ENCODE measurements around the gene HECTD4. TPM values are rescaled to one million over a fixed set of nuclear protein-coding genes. Genes with fewer than 3 reads are reported as not detected.

The HECTD4 gene
- polyA plus RNA-seq, 1 experiment = 7.3 TPM

DNA sequence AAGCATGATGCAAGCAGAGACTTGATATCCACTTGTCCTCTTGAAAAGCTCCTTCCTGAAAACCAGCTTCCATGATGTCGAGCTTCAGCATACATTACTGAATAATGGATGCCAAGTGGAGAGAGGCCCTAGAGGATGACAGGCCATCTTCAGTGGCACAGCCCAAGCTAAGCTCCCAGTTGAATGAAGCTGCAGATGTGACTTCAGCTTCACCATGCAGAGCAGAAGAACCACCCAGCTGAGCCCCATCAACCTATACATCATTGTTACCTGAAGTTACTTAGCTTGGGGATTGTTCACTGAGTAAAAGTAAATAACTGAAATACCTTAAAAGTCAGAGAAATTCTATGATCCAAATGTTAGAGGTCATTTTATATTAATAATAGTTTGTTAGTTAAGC lies 93.6 kb downstream of the HECTD4 start:
- H3K27me3 ChIP-seq (ENCODE audit: control insufficient read depth, insufficient read depth, low read length) = no peaks in the 10 kb centered on the region
- H3K36me3 ChIP-seq (ENCODE audit: control insufficient read depth, insufficient read depth, low read length) = no peaks in the 10 kb centered on the region; the same call in 1 of the 2 replicates
- no peak overlapping the region for H3K4me3 ChIP-seq (ENCODE audit: low read depth, low read length)
- TF ChIP-seq, protein P1, sequence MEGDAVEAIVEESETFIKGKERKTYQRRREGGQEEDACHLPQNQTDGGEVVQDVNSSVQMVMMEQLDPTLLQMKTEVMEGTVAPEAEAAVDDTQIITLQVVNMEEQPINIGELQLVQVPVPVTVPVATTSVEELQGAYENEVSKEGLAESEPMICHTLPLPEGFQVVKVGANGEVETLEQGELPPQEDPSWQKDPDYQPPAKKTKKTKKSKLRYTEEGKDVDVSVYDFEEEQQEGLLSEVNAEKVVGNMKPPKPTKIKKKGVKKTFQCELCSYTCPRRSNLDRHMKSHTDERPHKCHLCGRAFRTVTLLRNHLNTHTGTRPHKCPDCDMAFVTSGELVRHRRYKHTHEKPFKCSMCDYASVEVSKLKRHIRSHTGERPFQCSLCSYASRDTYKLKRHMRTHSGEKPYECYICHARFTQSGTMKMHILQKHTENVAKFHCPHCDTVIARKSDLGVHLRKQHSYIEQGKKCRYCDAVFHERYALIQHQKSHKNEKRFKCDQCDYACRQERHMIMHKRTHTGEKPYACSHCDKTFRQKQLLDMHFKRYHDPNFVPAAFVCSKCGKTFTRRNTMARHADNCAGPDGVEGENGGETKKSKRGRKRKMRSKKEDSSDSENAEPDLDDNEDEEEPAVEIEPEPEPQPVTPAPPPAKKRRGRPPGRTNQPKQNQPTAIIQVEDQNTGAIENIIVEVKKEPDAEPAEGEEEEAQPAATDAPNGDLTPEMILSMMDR (IDR thresholded peaks at IDR 0.05; ENCODE audit: insufficient read depth, low read depth, low read length) = no peak
- CTCF ChIA-PET = no interaction called here
- POLR2A ChIA-PET = no interaction called here
- DNase-seq (ENCODE audit: low read depth) = no peak

DNA sequence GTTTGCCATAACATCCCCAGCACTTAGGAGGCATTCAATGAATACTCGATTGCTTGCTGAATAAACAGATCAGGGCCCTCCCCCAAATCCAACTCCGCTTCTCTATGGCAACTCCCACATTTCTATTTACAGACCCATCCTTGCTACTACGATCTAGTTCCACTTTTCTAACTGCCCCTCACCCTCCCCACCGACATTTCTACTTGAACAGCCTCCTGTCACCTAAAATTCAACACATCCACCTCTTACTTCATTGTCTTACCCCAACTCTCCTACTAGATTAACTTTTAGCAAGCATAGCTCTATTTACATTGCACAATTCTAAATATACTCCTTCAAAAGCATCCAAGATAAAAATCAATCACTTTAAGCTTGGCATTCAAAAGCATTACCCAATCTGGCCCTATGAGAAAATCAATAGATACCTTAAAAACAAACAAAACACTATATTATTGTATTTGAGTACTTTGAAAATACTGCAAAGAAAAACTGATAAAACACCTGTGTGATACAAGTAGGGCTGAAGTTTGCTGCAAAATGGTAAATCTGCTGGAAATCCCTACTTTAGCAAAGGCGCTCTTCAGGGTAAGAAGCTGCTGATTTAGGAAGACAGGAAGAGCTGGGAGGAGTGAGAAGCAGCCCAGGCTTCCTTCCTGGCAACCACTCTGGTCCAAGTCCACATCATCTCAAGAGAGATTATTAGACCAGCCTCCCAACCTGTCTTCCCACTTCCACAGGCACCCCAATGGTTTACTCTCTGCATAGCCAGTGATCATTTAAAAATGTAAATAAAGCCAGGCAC lies 96.4 kb downstream of the HECTD4 start:
- POLR2A ChIA-PET = no interaction called here
- TF ChIP-seq, protein P1 (IDR thresholded peaks at IDR 0.05; ENCODE audit: insufficient read depth, low read depth, low read length) = no peak
- H3K36me3 ChIP-seq (ENCODE audit: control insufficient read depth, insufficient read depth, low read length) = no peaks in the 10 kb centered on the region
- no peak overlapping the region for H3K4me3 ChIP-seq (ENCODE audit: low read depth, low read length)
- no peak for DNase-seq (ENCODE audit: low read depth)
- no peaks in the 10 kb centered on the region for H3K27me3 ChIP-seq (ENCODE audit: control insufficient read depth, insufficient read depth, low read length)
- CTCF ChIA-PET = no interaction called here

DNA sequence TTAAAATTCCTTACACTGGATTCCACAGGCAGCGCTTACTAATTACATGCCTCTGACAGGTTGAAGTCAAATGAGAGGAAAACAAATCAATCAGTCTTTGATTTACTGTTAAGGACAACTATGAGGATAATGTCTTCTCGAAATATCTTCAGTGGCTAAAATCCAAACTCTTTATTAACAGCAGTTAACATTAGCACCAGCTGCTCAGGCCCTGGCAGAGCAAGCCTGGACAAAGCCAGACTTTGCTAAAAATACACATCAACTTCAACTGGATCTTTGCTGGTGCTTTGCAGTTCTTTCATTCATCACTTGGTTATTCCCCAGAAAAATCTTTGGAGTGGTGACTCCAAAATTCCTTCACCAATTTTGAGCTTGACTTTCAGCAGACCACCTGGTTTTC lies 98.7 kb downstream of the HECTD4 start:
- CTCF ChIA-PET = no interaction called here
- TF ChIP-seq, protein P1 (IDR thresholded peaks at IDR 0.05; ENCODE audit: insufficient read depth, low read depth, low read length) = no peak
- DNase-seq (ENCODE audit: low read depth) = no peak
- no peaks in the 10 kb centered on the region for H3K36me3 ChIP-seq (ENCODE audit: control insufficient read depth, insufficient read depth, low read length)
- H3K27me3 ChIP-seq (ENCODE audit: control insufficient read depth, insufficient read depth, low read length) = no peaks in the 10 kb centered on the region
- POLR2A ChIA-PET = interaction anchor here (0.6 kb wide), 1 partner anchor 49 kb away, joined by 12 read pairs; no protein-coding TSS in a partner anchor
- no peak overlapping the region for H3K4me3 ChIP-seq (ENCODE audit: low read depth, low read length)

DNA sequence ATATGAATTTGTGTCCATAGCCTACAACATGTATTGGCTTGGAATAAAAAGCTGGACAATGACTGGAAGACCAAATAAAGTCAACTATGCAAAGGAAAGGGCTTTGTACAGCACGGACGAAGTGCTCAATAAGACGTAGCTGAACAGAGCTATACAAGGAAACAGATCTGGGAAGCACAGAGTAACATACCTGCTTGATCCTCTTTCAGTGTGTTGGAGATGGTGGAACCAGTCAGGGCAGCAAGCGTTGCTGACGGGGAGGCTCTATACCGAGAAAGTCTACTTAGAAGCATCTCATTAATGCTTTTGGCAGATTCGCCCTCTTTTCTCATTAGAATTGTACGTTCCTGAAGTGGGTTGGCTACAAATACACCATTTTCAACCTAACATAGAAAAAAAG lies 99.3 kb downstream of the HECTD4 start:
- POLR2A ChIA-PET = no interaction called here
- TF ChIP-seq, protein P1 (IDR thresholded peaks at IDR 0.05; ENCODE audit: insufficient read depth, low read depth, low read length) = no peak
- DNase-seq (ENCODE audit: low read depth) = no peak
- Histone ChIP-seq H3K4me3 (ENCODE audit: low read depth, low read length) (no peak overlapping the region), H3K27me3 (ENCODE audit: control insufficient read depth, insufficient read depth, low read length) (no peaks in the 10 kb centered on the region), H3K36me3 (ENCODE audit: control insufficient read depth, insufficient read depth, low read length) (no peaks in the 10 kb centered on the region)
- CTCF ChIA-PET = no interaction called here

DNA sequence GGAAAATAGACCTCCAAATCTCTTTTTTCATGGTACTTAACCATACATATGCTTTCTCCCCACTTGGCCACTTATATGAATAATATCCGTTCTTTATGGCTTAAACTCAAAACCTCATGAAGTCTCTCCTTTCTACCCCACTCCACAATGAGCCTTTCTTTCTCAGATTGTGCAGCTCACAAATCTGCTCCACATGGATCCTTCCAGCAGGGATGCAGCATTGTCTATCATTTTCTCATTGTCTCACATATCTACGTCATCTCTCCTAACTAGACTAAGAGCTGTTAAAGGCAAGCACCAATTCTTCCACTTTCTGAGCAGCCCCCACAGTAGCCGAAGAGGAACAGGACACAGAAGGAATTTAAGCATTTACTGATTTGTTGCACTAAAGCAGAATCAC lies 106.4 kb downstream of the HECTD4 start:
- CTCF ChIA-PET = interaction anchor here (2.1 kb wide), 1 partner anchor 111 kb away, joined by 7 read pairs; no protein-coding TSS in a partner anchor
- TF ChIP-seq, protein P1 (IDR thresholded peaks at IDR 0.05; ENCODE audit: insufficient read depth, low read depth, low read length) = no peak

More for the DNA sequence above, 106.4 kb downstream of the HECTD4 start:
- POLR2A ChIA-PET = no interaction called here
- H3K4me3 ChIP-seq (ENCODE audit: low read depth, low read length) = no peak overlapping the region
- H3K36me3 ChIP-seq (ENCODE audit: control insufficient read depth, insufficient read depth, low read length) = peaks cover 4% of the 10 kb centered on the region; the same call in 1 of the 2 replicates
- H3K27me3 ChIP-seq (ENCODE audit: control insufficient read depth, insufficient read depth, low read length) = no peaks in the 10 kb centered on the region
- no peak for DNase-seq (ENCODE audit: low read depth)
